GM10248 (cell line): ENCODE results near the gene ERBB4.

Experiments used
- CTCF ChIA-PET: fragments of 300-600 bp; sonication (Branson Sonifier 250); formaldehyde crosslinking; extraction: SDS; loops from one replicate; lab custom pipeline; 2021; ENCODE audit warnings: antibody characterized with exemption; lab: Yijun Ruan, JAX
- POLR2A ChIA-PET: fragments of 350-650 bp; sonication (Branson Sonifier 250); formaldehyde crosslinking; extraction: SDS; loops from one replicate; lab custom pipeline; 2020; ENCODE audit warnings: antibody characterized with exemption; lab: Yijun Ruan, JAX
- DNase-seq: peaks from one replicate; pipeline ENCODE4 v3.0.0; 2012; ENCODE audit errors: extremely low spot score
- CTCF ChIP-seq: IDR thresholded peaks from 2 replicates; pipeline ENCODE4 v1.5.1; 2012; ENCODE audit warnings: mild to moderate bottlenecking, low read depth; ENCODE audit errors: extremely low read depth, missing control alignments, control extremely low read depth

The ERBB4 gene

GRCh38 chr2:212037062-212037461 is 501.5 kb downstream of the ERBB4 start:
- TF ChIP-seq CTCF: no peak
- ChIA-PET POLR2A (no interaction called here), CTCF (interaction anchor here (0.7 to 2.9 kb wide), 3 partner anchors 10 to 19 kb away, joined by 3 to 6 read pairs (median 3); no protein-coding TSS in a partner anchor)
- no peak for DNase-seq

GRCh38 chr2:212034841-212035585 is 503.6 kb downstream of the ERBB4 start:
- TF ChIP-seq CTCF: no peak
- POLR2A ChIA-PET: no interaction called here

GRCh38 chr2:212033888-212034287 is 504.7 kb downstream of the ERBB4 start:
- no peak for TF ChIP-seq CTCF
- CTCF ChIA-PET: interaction anchor here (1.1 to 1.2 kb wide), 2 partner anchors 29 to 858 kb away, joined by 3 to 4 read pairs; no protein-coding TSS in a partner anchor
- no peak for DNase-seq
- POLR2A ChIA-PET: no interaction called here

More at GRCh38 chr2:212034841-212035585, 503.6 kb downstream of the ERBB4 start:
- CTCF ChIA-PET: interaction anchor here (0.9 to 1.4 kb wide), 2 partner anchors 30 to 39 kb away, joined by 3 read pairs; no protein-coding TSS in a partner anchor
- DNase-seq: no peak

- DNase-seq: no peak
- CTCF ChIA-PET: interaction anchor here (1.2 kb wide), 1 partner anchor 859 kb away, joined by 3 read pairs; no protein-coding TSS in a partner anchor
- TF ChIP-seq CTCF: no peak
- POLR2A ChIA-PET: no interaction called here
These were observed 505.9 kb downstream of the ERBB4 start for GRCh38 chr2:212032536-212033219.

GRCh38 chr2:212032032-212032431 is 506.6 kb downstream of the ERBB4 start:
- CTCF ChIA-PET: no interaction called here
- POLR2A ChIA-PET: no interaction called here
- DNase-seq: no peak
- no peak for TF ChIP-seq CTCF

GRCh38 chr2:212030709-212031108 is 507.9 kb downstream of the ERBB4 start:
- POLR2A ChIA-PET: no interaction called here
- no peak for TF ChIP-seq CTCF
- CTCF ChIA-PET: no interaction called here
- DNase-seq: no peak
